ENCODE measurements around the gene CAP1.

- TF ChIP-seq EZH2 (IDR thresholded peaks at IDR 0.05; ENCODE audit: insufficient read depth, poor library complexity, severe bottlenecking) (no peak), EZH2phosphoT487 (IDR thresholded peaks at IDR 0.05; ENCODE audit: insufficient read depth, low read depth) (no peak)
These were observed 17.1 kb upstream of the CAP1 start for GRCh38 chr1:40023379-40023944.
